GM23338 (cell line): ENCODE results near the gene PIK3R5. TPM values are rescaled to one million over a fixed set of nuclear protein-coding genes. Genes with fewer than 3 reads are reported as not detected.

Experiments used
- ATAC-seq: fragments of 200-7000 bp; cut with Tn5 transposase; 3 replicates; pipeline ENCODE4 v1.9.1; 2020
- DNase-seq: peaks from one replicate; pipeline ENCODE4 v3.0.0-alpha.2; 2015; ENCODE audit warnings: low spot score
- H2AFZ ChIP-seq: fragments of 200-600 bp; sonication (generic); 2 replicates; pipeline ENCODE4 v1.8.0; 2016; ENCODE audit warnings: antibody characterized with exemption, mild to moderate bottlenecking, moderate library complexity
- H3F3A ChIP-seq: fragments of 200-600 bp; sonication (generic); replicated peaks from 2 replicates; pipeline ENCODE4 v1.8.0; 2017; ENCODE audit warnings: antibody characterized with exemption, mixed run types, low read depth
- H3K27ac ChIP-seq: fragments of 200-600 bp; sonication (generic); 2 replicates; pipeline ENCODE4 v1.6.1; 2016; ENCODE audit warnings: low read depth
- H3K27me3 ChIP-seq: fragments of 200-600 bp; sonication (generic); 2 replicates; pipeline ENCODE4 v1.8.0; 2016; ENCODE audit warnings: mild to moderate bottlenecking, mixed run types, moderate library complexity; ENCODE audit not compliant: insufficient read depth
- H3K36me3 ChIP-seq: fragments of 200-600 bp; sonication (generic); 2 replicates; pipeline ENCODE4 v1.8.0; 2016; ENCODE audit warnings: mild to moderate bottlenecking; ENCODE audit not compliant: insufficient read depth
- H3K4me1 ChIP-seq: fragments of 200-600 bp; sonication (generic); 2 replicates; pipeline ENCODE4 v1.8.0; 2016; ENCODE audit warnings: mild to moderate bottlenecking, moderate library complexity; ENCODE audit not compliant: insufficient read depth
- H3K4me2 ChIP-seq: fragments of 200-600 bp; sonication (generic); 2 replicates; pipeline ENCODE4 v1.7.1; 2017; ENCODE audit warnings: mixed run types
- H3K4me3 ChIP-seq: fragments of 200-600 bp; sonication (generic); 2 replicates; pipeline ENCODE4 v1.6.1; 2016; ENCODE audit warnings: mixed run types
- H3K79me2 ChIP-seq: fragments of 200-600 bp; sonication (generic); replicated peaks from 2 replicates; pipeline ENCODE4 v1.8.0; 2017; ENCODE audit warnings: mild to moderate bottlenecking; ENCODE audit not compliant: insufficient read depth
- H3K9me2 ChIP-seq: fragments of 200-600 bp; sonication (generic); 2 replicates; pipeline ENCODE4 v1.8.0; 2017; ENCODE audit not compliant: insufficient read depth
- H4K20me1 ChIP-seq: fragments of 200-600 bp; sonication (generic); replicated peaks from 2 replicates; pipeline ENCODE4 v1.8.0; 2017; ENCODE audit warnings: mild to moderate bottlenecking; ENCODE audit not compliant: insufficient read depth
- H3K27ac Mint-ChIP-seq: 2 replicates; pipeline ENCODE4 v1.8.0; 2020; ENCODE audit warnings: inconsistent platforms, mild to moderate bottlenecking, moderate library complexity, mixed read lengths
- H3K27me3 Mint-ChIP-seq: 3 replicates; pipeline ENCODE4 v1.8.0; 2022; ENCODE audit warnings: low read depth, mild to moderate bottlenecking, moderate library complexity, mixed read lengths, inconsistent platforms; ENCODE audit not compliant: insufficient read depth, poor library complexity
- H3K36me3 Mint-ChIP-seq: 3 replicates; pipeline ENCODE4 v1.8.0; 2021; ENCODE audit warnings: low read depth, mild to moderate bottlenecking, inconsistent platforms, moderate library complexity, mixed read lengths
- H3K4me1 Mint-ChIP-seq: 3 replicates; pipeline ENCODE4 v1.8.0; 2020; ENCODE audit warnings: mild to moderate bottlenecking, inconsistent platforms, mixed read lengths
- H3K4me3 Mint-ChIP-seq: 3 replicates; pipeline ENCODE4 v1.8.0; 2021; ENCODE audit warnings: moderate library complexity, mild to moderate bottlenecking, inconsistent platforms, mixed read lengths
- H3K9me3 Mint-ChIP-seq: 3 replicates; pipeline ENCODE4 v1.8.0; 2020; ENCODE audit warnings: moderate library complexity, mild to moderate bottlenecking, inconsistent platforms, mixed read lengths
- CREB1 ChIP-seq: fragments of 250-450 bp; sonication (Bioruptor Pico); IDR thresholded peaks from 2 replicates; pipeline ENCODE4 v1.5.0; 2020; ENCODE audit warnings: low read depth, mild to moderate bottlenecking, moderate library complexity
- EZH2 ChIP-seq: fragments of 200-600 bp; sonication (generic); IDR thresholded peaks from one replicate; pipeline ENCODE4 v1.8.0; 2017; ENCODE audit warnings: antibody characterized with exemption, mild to moderate bottlenecking, low read depth; ENCODE audit not compliant: unreplicated experiment
- EZH2phosphoT487 ChIP-seq: fragments of 200-600 bp; sonication (generic); IDR thresholded peaks from one replicate; pipeline ENCODE4 v1.8.1; 2018; ENCODE audit warnings: antibody characterized with exemption; ENCODE audit not compliant: unreplicated experiment
- JUNB ChIP-seq: IDR thresholded peaks from one replicate; pipeline ENCODE4 v1.6.1; 2016; ENCODE audit warnings: antibody characterized with exemption; ENCODE audit not compliant: unreplicated experiment
- NANOG ChIP-seq: IDR thresholded peaks from 2 replicates; pipeline ENCODE4 v1.6.1; 2016; ENCODE audit warnings: antibody characterized with exemption, borderline replicate concordance
- POLR2AphosphoS5 ChIP-seq: IDR thresholded peaks from 2 replicates; pipeline ENCODE4 v1.6.1; 2016; ENCODE audit warnings: antibody characterized with exemption, low read depth
- STAT1 ChIP-seq: IDR thresholded peaks from one replicate; pipeline ENCODE4 v1.6.1; 2016; ENCODE audit warnings: antibody characterized with exemption; ENCODE audit not compliant: unreplicated experiment
- ZNF114 ChIP-seq: fragments of 250-450 bp; sonication (Bioruptor Pico); IDR thresholded peaks from 2 replicates; pipeline ENCODE4 v1.5.0; 2020; ENCODE audit warnings: mild to moderate bottlenecking, moderate library complexity
- ZNF331 ChIP-seq: fragments of 250-450 bp; sonication (Bioruptor Pico); IDR thresholded peaks from 2 replicates; pipeline ENCODE4 v1.5.0; 2020; ENCODE audit warnings: low read depth, mild to moderate bottlenecking, moderate library complexity
- polyA plus RNA-seq: library from polyadenylated mRNA; unstranded; fragments of >200 nt; fragmentation: Nextera tagmentation; extraction: Ambion mirVana; gene quantifications from 2 replicates; pipeline ENCODE4 v1.2.1, GENCODE V29; 2016
- total RNA-seq: library from RNA; depleted of rRNA; stranded (reverse); fragments of >200 nt; shearing (Covaris generic); gene quantifications from 2 replicates; pipeline ENCODE4 v1.2.3, GENCODE V29; 2014
- TF ChIP-seq, protein P1 (sequence below): IDR thresholded peaks from 2 replicates; pipeline ENCODE4 v1.6.1; 2016; ENCODE audit warnings: antibody characterized with exemption
- TF ChIP-seq, protein P2 (sequence below), 2 experiments: fragments of 200-600 bp in 1 of 2; sonication (generic) in 1 of 2; conservative IDR thresholded peaks; 2 replicates each; pipeline versions ENCODE4 v1.5.1 to v1.6.1; 2016 to 2017; ENCODE audit warnings: antibody characterized with exemption in 2 of 2, low read depth in 2 of 2, mild to moderate bottlenecking in 2 of 2, moderate library complexity in 1 of 2
- TF ChIP-seq, protein P3 (sequence below): fragments of 250-450 bp; sonication (Bioruptor Pico); IDR thresholded peaks from 2 replicates; pipeline ENCODE4 v1.5.0; 2020; ENCODE audit warnings: mild to moderate bottlenecking, moderate library complexity

PIK3R5 gene
- total and polyA plus RNA-seq, 2 experiments from 2014 or later, result 1.7 to 9.4 TPM

DNA sequence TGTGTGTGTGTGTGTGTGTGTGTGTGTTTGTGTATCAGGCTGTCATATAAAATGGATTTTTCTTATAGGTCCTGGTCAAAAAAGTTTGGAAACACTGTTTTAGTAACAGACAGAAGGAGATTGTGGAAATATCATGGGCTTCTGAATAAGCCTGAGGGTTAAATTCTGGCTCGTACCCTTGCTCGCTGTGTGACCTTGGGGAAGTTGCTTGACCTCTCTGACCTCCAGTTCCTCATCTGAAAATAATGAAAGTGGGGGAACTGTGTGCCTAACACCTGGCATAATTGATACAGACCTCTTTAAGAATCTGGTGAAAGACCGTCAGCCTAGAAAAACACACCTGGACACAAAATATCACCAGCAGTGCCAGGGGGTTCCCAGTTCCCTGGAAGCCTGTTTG lies 72.4 kb downstream of the PIK3R5 start:
- Mint-ChIP-seq H3K4me3 (no peak overlapping the region), H3K27ac (no peak overlapping the region), H3K9me3 (no peaks in the 10 kb centered on the region), H3K4me1 (peaks cover 25% of the 10 kb centered on the region), H3K27me3 (peaks cover 6% of the 10 kb centered on the region), H3K36me3 (no peaks in the 10 kb centered on the region)
- H4K20me1 ChIP-seq, result no peaks in the 10 kb centered on the region
- DNase-seq (no peak), ATAC-seq (no peak)
- H3F3A ChIP-seq, result no peaks in the 10 kb centered on the region
- no peaks in the 10 kb centered on the region for H3K27me3 ChIP-seq
- H3K27ac ChIP-seq, result no peak overlapping the region
- H3K36me3 ChIP-seq, result no peaks in the 10 kb centered on the region
- H3K4me2 ChIP-seq, result no peak overlapping the region
- no peak overlapping the region for H3K4me3 ChIP-seq
- H2AFZ ChIP-seq, result no peak overlapping the region
- no peaks in the 10 kb centered on the region; the same call in 1 of the 2 replicates for H3K4me1 ChIP-seq
- no peaks in the 10 kb centered on the region for H3K9me2 ChIP-seq
- TF ChIP-seq, protein P1, sequence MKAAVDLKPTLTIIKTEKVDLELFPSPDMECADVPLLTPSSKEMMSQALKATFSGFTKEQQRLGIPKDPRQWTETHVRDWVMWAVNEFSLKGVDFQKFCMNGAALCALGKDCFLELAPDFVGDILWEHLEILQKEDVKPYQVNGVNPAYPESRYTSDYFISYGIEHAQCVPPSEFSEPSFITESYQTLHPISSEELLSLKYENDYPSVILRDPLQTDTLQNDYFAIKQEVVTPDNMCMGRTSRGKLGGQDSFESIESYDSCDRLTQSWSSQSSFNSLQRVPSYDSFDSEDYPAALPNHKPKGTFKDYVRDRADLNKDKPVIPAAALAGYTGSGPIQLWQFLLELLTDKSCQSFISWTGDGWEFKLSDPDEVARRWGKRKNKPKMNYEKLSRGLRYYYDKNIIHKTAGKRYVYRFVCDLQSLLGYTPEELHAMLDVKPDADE, result no peak
- TF ChIP-seq CREB1 (no peak), ZNF331 (no peak), JUNB (no peak), STAT1 (no peak), EZH2phosphoT487 (no peak), ZNF114 (CRISPR knock-in tag) (no peak), EZH2 (no peak), NANOG (no peak), POLR2AphosphoS5 (no peak)
- TF ChIP-seq, protein P2, sequence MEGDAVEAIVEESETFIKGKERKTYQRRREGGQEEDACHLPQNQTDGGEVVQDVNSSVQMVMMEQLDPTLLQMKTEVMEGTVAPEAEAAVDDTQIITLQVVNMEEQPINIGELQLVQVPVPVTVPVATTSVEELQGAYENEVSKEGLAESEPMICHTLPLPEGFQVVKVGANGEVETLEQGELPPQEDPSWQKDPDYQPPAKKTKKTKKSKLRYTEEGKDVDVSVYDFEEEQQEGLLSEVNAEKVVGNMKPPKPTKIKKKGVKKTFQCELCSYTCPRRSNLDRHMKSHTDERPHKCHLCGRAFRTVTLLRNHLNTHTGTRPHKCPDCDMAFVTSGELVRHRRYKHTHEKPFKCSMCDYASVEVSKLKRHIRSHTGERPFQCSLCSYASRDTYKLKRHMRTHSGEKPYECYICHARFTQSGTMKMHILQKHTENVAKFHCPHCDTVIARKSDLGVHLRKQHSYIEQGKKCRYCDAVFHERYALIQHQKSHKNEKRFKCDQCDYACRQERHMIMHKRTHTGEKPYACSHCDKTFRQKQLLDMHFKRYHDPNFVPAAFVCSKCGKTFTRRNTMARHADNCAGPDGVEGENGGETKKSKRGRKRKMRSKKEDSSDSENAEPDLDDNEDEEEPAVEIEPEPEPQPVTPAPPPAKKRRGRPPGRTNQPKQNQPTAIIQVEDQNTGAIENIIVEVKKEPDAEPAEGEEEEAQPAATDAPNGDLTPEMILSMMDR (conservative IDR thresholded peaks at IDR 0.05; ENCODE audit: low read depth in 2 of 2), result no peak
- TF ChIP-seq, protein P3, sequence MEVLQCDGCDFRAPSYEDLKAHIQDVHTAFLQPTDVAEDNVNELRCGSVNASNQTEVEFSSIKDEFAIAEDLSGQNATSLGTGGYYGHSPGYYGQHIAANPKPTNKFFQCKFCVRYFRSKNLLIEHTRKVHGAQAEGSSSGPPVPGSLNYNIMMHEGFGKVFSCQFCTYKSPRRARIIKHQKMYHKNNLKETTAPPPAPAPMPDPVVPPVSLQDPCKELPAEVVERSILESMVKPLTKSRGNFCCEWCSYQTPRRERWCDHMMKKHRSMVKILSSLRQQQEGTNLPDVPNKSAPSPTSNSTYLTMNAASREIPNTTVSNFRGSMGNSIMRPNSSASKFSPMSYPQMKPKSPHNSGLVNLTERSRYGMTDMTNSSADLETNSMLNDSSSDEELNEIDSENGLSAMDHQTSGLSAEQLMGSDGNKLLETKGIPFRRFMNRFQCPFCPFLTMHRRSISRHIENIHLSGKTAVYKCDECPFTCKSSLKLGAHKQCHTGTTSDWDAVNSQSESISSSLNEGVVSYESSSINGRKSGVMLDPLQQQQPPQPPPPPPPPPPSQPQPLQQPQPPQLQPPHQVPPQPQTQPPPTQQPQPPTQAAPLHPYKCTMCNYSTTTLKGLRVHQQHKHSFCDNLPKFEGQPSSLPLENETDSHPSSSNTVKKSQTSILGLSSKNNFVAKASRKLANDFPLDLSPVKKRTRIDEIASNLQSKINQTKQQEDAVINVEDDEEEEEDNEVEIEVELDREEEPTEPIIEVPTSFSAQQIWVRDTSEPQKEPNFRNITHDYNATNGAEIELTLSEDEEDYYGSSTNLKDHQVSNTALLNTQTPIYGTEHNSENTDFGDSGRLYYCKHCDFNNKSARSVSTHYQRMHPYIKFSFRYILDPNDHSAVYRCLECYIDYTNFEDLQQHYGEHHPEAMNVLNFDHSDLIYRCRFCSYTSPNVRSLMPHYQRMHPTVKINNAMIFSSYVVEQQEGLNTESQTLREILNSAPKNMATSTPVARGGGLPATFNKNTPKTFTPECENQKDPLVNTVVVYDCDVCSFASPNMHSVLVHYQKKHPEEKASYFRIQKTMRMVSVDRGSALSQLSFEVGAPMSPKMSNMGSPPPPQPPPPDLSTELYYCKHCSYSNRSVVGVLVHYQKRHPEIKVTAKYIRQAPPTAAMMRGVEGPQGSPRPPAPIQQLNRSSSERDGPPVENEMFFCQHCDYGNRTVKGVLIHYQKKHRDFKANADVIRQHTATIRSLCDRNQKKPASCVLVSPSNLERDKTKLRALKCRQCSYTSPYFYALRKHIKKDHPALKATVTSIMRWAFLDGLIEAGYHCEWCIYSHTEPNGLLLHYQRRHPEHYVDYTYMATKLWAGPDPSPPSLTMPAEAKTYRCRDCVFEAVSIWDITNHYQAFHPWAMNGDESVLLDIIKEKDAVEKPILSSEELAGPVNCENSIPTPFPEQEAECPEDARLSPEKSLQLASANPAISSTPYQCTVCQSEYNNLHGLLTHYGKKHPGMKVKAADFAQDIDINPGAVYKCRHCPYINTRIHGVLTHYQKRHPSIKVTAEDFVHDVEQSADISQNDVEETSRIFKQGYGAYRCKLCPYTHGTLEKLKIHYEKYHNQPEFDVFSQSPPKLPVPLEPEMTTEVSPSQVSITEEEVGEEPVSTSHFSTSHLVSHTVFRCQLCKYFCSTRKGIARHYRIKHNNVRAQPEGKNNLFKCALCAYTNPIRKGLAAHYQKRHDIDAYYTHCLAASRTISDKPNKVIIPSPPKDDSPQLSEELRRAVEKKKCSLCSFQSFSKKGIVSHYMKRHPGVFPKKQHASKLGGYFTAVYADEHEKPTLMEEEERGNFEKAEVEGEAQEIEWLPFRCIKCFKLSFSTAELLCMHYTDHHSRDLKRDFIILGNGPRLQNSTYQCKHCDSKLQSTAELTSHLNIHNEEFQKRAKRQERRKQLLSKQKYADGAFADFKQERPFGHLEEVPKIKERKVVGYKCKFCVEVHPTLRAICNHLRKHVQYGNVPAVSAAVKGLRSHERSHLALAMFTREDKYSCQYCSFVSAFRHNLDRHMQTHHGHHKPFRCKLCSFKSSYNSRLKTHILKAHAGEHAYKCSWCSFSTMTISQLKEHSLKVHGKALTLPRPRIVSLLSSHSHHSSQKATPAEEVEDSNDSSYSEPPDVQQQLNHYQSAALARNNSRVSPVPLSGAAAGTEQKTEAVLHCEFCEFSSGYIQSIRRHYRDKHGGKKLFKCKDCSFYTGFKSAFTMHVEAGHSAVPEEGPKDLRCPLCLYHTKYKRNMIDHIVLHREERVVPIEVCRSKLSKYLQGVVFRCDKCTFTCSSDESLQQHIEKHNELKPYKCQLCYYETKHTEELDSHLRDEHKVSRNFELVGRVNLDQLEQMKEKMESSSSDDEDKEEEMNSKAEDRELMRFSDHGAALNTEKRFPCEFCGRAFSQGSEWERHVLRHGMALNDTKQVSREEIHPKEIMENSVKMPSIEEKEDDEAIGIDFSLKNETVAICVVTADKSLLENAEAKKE (CRISPR knock-in tag), result no peak
- no peaks in the 10 kb centered on the region for H3K79me2 ChIP-seq
